Dedifferentiated amniotic fluid mesenchymal stem cell (primary cell): ENCODE results near the gene RAB24.

Experiments used
- DNase-seq: peaks from one replicate; pipeline ENCODE4 v3.0.0-alpha.2; 2016; ENCODE audit errors: extremely low spot score

Gene RAB24

DNA sequence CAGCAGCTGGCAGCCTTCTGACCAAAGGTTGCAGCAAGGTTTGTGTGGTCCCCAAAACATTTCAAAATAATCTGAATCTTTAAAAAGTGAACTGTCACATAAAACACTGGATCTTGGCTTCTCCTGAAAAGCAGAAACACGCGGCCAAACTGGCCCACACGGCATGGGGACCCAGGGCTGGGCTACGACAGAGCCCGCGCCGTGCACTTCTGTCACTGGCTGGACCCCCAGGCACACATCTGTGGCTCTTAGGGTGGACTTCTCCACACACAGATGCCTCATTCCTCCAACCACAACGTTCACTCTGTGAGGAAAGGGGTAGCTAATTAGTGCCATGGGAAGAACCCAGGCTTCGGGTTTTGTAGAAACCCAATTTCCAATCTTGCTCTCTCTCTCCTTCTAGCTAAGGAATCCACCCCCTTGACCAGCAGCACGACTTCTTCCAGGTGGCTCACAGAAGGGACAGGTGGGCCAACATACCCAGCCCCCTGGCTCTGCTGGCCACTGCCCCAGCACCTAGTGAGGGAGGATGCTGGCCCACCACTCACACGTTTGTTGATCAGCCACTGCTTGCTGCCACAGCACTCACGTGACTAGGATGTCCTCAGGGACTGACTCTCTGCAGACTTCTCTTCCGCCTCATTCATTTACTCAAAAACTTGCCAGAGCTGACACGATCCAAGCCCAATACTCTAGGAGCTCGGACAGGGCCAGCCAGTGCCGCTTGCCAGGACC, 30.1 kb upstream of the RAB24 start:
- no peak for DNase-seq

DNA sequence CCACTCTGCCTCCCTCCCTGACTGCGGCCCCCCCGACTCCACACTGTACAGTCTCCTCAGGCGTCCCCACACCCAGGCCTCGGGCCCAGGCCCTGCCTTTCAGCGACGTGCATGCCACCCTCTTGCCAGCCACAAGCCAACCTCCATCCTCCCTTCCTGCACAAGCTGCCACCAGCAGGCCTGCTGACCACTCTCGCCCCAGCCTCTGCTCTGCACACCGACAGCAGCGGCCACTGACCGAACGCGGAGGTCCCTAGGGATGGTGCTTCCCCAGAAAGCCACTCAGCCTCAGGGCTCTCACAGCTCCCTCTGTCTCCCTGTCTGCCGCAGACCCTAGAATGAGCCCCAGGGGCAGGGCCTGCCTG, 29.4 kb upstream of the RAB24 start:
- no peak for DNase-seq

DNA sequence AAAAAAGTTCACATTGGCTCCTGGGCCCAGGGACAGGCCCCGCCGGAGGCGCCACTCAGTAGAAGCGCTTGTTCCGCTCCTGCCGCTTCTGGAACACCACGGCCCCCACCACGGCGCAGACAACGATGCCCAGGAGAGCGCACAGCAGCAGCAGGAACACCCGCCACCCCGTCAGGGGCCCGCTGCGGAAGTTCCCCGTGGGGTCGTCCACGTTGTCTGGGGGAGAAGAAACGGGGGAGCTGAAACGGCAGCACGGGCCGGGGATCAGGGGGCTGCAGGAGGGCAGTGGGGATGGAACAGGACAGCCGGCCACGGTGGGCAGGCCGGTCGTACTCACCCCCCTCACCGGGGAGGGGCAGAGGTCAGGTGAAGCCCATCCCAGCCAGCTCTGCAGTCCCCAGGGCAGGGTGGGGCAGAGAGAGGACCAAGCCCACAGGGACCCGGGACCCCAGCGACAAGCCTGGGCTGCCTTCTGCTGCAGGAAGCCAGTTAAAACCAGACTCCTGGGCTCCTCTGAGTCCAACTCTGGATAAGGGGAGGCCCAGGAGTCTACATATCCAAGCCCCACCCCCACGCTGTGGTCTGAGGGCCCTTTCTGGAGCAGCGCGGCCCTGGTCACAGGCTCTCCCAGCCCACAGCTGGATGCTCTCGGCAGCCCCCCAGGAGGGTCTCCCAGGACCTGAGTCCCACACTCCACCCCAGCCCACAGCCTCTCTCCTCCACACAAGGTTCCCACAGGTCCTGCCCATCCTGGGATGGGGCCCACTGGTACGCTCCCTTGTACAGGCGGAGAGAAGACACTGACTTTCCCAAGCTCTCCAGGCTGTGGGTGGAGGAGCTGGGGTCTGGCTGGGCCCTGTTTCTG, 28.7 kb upstream of the RAB24 start:
- no peak for DNase-seq

DNA sequence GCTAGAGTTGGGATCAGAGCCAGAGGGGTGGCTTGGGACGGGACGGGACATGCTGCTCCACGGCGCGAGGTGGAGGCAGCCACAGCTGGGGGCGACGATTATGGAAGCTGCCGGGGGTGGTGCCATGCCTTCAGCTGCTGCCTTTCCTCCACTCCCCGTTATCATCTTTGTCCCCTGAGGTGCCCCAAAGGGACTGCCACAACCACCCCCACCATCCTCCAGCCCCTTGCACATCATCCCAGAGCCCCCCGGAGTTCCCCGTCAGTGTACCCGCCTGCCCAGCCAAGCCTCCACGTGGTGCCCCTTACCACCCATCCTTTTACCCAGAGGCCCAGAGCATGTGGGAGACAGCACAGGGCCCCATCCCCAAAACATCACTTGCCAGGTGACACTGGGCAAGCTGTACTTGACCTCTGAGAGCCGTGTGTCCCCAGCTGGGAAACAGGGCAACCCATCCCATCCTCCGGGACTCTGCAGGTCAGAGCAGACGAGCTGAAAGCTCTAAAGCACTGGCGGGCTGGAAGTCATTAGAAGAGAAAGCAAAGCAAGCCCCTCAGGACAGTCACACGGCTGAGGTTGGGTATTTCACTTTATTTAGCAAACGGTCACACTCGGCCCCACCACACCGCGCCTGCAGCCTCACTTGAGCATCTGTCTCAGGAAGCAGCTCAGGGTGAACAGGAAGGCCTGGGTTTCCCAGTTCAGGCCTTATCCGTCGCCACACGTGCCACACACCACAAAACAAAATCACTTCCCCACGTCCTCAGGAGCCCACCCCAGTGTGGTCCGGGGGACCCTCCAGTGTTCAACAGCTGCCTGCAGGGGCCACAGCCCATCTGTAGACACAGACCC, 27.7 kb upstream of the RAB24 start:
- DNase-seq = no peak

DNA sequence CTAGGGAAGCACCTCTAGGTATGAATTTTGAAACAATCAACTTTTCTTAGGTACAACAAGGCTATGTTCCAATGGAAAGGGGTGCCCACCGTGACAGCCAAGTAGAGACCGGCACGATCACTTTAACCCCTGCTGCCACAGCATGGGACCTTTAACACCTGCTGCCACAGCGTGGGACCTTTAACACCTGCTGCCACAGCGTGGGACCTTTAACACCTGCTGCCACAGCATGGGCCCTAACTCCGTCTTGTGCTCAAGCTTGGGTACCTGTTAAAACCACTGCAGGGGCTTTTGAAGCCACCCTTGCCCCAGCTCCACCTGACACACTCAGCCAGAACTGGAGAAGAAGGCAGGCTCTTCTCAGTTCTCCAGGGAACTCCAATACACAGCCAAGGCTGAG, 26.4 kb upstream of the RAB24 start:
- no peak for DNase-seq

DNA sequence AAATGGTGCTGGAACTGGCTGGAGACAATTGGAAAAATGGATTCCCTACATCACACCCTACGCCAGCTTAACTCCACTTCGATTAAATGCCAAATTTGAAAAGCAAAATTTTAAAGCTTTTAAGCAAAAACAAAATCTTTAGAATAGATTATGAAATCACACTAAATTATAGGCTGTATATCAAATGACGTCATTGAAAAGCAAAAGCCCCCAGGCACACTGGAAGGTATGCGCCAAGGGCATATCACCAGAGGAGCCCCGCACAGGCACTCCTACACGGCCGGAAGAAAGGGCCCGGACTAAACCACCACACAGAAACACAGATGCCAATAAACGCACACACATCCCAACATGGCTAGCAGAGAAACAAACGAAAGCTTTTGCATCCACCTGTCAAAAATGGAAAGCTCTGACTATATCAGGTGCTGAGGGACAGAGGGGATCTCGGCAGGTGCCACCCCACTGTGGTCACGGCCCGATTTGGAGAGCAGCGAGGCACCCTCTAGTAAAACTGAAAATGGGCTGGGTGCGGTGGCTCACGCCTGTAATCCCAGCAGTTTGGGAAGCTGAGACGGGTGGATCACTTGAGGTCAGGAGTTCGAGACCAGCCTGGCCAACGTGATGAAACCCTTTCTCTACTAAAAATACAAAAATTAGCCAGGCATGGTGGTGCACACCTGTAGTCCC, 25.2 kb upstream of the RAB24 start:
- DNase-seq = no peak

DNA sequence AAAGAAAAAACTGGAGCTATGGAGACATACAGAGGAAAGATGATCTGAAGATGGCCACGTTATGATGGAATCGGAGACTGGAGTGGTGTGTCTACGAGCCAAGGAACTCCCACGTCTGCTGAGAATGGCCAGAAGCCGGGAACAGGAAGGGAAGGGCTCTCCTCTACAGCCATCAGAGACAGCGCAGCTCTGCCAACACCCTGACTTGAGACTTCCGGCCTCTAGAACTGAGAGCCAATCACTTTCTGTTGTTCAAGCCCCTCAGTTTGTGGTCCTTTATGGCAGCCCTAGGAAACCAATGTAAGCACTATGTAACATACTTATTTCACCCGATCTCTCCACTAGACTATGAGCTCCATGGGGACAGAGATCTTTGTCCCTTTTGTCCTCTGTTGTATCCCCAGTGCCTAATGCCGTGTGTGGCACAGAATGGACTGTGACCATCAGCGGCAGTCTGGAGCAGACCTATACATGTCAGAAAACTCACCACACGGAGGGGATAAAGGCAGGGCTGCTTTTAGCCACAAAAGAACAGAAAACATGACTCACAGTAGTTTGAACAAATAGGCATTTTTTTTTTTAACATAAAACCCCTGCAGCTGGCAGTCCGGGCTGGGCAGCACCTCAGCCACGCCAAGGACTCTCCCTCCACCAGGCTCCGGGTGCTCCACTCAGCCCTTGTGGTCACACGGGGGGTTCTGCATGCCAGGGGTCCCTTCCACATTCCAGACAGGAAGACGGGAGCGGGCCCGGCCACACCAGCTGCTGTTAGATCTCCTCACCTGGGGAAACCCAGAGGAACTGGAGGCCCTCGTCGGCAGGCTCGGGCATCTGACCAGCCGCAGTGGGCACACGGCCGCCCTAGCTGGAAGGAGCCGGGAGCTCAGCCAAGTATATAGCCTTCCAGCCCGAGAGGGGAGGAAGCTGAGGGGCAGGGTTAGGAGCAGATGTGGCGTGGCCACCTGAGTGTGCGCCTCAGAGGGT, 24.3 kb upstream of the RAB24 start:
- DNase-seq = no peak

DNA sequence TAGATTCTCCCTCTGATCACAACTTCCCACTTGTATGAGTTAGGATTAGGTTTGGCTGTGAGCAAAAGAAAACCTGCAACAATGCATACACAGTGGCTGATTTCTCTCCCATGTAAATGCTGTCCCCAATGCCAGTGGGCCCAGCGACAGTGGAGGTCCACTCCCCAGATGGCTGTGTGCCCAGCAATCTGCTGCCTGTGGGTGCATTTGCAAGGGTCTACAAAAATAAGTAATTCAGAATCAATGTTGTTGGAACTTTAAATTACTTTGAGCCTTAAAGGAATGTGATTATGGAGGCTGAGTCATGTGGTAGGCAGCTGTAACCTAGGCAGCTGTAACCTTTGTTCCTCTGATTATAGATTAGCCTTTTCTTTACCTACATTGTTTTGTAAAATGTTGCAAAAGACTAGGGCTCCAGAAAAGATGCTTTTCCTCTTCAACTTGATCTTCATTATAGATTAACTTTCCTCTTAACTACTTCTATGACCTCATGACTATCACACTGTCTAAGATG, 22.4 kb upstream of the RAB24 start:
- no peak for DNase-seq

DNA sequence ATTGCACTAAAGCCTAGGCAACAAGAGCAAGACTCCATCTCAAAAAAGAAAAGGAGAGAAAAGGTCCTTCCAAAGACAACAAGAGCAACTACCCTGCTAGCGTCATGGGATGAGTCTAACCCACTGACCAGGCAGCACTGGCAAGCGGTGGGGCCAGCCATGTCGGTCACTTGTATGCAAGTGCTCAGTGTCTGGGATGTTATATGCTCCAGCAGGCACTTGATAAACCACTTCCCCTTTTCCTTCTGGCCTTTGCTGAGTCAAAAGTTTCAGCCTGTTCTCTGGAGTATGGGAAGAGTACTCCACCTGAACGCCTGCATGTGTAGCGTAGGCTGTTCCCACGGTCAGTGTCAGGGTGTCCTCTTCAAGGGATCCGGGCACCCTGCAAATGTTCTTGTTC, 17.4 kb upstream of the RAB24 start:
- no peak for DNase-seq

DNA sequence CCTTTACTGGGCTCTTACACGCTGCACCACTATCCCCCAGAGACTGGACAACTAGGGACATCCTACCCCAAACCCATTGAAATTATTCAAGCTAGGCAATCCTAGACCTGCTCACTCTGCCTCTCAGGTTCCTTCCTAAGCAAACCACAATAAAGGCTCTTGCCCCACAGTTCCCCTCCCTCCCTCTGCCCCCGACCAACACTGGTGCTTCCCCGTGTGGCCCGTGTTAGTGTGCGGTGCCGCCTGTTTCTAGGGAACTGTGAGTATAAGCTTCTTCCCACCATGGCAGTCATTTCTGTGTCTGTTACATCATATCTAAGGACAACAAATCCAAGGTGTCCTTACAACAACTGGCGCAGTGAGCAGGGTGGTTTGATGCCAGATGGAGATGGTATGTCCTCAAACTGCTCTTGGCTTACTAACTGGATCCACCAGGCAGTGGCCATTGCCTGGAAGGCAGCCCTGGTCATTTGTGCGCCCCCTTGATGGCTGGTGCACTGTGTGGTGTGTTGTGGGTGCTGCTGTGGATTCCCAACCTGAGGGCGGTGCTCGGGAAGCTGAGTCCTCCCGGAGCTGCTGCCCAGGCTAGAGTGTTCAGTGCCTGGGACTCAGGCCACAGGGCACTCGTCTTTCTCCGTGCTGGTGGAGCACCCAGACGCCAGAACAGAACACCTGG, 16.5 kb upstream of the RAB24 start:
- no peak for DNase-seq

DNA sequence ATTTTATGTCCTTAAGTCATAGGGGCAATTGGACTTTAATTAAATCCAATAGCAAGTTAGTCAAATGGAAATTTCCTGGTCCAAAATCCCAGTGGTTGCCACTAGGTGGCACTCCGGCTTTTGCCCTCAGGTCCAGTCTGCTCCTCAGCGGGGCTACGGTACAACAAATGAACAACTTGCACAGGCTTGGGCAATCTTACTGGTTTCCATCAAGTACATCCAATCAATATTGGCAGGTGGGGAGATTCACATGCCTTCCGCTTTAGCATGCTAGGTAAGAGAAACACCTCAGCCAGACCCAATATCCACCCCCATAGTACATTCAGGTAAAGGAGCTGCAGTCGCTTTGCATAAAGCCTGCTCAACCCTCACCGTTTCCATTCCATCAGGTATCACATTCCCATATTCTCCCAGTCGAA, 14.4 kb upstream of the RAB24 start:
- peak; percentile 72 for DNase-seq

DNA sequence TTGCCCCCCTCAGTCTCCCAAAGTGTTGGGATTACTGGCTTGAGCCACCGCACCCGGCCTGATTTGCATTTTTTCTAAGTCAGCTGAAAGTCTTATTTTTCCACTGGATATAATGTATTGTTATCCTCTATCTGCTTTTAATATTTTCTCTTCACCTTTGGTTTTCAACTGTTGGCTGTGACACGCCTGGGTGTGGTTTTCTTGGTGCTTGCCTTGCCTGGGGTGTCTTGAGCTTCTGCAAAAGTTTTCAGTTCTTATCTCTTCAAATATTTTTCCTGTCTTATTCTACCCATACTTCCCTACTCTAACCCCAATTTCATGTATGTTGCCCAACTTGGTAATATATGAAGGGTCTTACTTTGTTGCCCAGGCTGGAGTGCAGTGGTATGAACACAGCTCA, 12.5 kb upstream of the RAB24 start:
- no peak for DNase-seq

DNA sequence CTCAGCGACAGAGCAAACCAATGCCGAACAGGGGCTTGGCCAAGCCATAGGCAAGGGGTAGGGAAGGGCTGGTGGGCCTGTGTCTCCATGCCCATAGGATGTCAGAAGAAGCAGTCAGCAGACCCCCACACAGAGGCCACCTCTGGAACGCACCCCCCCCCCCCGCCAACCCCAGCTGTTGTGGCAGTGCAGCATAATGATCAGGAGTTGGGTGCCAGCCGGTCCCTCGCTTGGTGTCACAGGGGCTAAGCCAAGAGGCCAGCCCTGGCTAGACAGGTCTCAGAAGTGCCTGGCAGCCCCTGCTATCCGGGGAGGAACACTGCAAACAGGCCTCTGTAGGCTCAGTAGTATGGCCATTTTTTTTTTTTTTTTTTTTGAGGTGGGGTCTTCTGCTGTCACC, 11.9 kb upstream of the RAB24 start:
- DNase-seq = no peak

DNA sequence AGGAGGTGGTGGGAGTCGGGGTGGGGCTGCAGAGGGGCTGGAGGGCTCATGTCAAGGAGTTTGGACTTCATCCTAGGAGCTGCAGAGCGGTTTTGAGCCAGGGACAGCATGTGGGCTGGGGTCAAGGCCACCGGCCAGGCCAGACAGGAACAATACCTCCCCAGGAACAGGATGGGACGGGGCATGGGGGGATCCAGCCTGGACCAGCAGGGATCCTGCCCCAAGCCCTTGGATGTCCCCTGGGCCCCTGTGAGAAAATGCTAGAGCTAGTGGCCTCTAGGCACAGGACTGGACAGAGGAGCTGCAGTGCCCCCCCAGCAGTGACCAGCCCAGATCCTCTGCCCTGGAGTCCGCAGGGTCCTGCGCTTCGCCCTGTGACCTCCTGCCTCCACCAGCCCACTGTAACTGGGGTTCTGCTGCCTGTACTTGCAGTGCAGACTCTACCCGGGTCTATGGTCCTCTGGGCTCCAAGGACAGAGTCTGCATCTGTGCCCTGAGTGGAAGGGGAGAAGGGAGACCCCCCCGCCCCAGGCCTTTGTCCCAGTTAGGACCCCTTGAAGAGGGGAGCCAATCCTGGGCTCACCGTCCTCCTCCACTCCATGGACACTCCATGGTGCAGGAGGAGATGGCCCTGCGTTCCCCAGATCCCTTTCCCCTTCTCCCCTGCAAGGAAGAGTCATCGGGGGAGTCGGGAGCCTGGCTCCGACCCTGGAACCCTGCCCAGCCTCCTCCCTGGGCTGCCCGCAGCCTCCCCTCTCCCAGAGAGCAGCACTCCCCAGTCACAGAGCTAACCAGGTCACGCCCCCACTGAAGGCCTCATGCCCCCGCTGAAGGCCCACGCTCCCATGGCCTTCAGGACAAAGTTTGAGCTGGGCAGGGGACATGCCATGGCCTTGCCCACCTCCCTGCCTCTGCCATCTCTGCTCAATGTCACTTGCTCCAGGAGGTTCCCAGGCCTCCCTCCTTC, 11.1 kb upstream of the RAB24 start:
- no peak for DNase-seq

DNA sequence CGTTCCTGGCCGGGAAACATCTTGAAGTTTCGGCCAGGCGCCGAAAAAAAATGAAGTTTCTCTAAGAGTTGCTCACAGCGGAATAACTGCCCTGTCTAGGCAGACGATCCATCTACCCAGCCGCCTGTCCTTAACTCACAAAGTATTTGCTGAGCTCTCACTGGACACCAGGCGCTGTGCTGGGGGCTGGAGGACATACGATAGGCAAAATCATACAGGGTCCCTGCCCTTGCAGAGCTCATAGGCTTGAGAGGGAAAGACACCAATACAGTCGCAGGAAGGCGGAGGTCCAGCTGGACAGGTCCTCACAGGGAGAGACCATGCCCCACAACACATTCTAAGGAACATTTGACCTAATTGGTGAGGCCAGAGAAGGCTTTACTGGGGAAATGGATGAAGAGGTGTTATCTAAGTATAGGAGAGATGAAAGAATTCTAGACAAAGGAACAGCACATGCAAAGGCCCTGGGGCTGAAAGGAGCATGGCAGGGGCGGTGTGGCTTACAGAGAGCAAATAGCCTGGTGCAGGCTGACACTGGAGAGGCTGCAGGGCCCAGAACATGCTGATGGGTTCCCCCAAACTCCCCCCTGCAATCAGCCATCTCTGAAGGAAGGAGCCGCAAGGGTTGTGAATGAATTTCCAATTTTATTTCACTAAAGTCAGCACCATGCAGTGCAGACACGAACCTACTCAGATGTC, 10.2 kb upstream of the RAB24 start:
- no peak for DNase-seq

DNA sequence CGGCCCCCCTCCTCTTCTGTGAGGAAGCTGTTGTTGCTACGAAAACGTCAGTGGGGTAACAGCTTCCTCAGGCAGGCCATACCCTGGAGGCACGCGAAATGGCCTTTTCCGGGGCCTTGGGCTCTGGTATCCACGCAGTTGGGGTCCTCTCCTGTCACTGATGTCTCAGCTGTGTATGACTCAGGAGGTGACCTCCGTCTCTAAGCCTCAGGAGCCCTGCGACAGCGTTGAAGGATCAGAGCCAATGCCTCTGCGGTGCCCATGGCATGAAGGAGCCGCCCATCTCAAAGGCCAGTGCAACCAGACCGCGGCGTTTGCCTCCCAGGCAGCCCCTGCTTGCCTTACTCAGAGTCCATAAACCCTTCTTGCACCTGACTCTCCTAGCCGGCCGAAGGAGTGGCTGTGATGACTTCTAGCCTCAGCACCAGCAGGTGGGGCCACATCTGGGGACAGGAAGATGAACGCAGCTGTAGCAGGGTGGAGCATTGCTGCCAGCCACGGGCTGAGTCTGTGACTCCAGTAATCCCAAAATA, 9.2 kb upstream of the RAB24 start:
- no peak for DNase-seq

DNA sequence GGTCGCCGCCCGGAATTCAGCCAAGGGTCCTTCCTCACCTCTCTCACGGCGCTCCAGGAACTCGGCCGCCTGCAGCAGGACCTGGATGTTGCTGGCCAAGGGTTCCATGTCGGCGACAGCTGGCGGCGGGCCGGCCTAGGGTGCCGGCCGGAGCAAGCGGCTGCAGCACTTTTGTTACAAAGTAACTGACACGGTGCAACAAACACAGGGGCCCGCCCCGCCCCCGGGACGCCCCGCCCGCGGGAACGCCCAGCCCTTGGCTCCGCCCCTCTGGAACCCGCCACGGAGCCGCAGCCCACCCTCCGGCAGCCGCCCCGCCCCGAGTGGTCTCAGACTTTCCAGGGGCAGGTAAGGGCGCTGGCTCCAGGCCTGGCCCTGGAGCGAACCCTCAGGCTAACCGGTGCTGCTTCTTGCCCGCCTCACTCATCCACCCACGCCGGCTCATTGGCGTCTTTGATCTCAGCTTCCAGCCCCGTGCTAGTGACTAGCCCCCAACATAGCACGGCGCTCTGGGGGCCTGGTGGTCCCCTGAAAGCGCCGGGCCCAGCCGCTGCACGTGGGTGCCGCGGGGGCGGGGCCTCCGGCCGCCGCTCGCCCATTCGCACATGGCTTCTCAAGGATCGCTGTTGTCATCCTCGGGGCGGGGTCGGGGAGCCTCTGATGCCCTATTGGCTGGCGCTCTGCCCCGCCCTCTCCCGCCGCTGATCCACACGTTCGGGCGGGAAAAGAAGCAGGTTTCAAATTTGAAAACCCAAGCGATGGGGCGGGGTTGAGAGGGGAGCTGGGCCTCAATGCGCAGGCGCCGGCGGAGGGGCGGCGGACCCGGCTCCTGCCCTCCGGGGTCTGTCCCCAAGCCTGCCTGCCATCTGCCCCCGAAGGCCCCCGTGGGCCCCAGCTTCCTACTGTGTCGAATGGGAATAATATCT, 8.5 kb upstream of the RAB24 start, which contains the start of gene MXD3:
Gene MXD3 (minus strand): TSS at position 176 of the 926 bp plus-strand sequence. CDS start 68 bp downstream, at position 108.
- peak; percentile 91 for DNase-seq
